GM12864 (cell line): Measurements from ENCODE around the gene ZFP92.
"Not testable (repeated sequence)": the region's sequence is repeated elsewhere in the genome, so short reads cannot be mapped to it uniquely, and the experiment has no call there.

Experiments used
- DNase-seq: peaks from one replicate; pipeline ENCODE4 v3.0.0-alpha.2; 2011; ENCODE audit warnings: low read depth
- H3K4me3 ChIP-seq: 2 replicates; pipeline ENCODE4 v1.5.1; 2011; ENCODE audit warnings: mild to moderate bottlenecking, low read depth, low read length, control low read depth
- TF ChIP-seq, protein P1 (sequence below): IDR thresholded peaks from 2 replicates; pipeline ENCODE4 v1.5.1; 2011; ENCODE audit warnings: low read depth, mild to moderate bottlenecking, moderate library complexity, low read length, control low read depth, inconsistent platforms; ENCODE audit errors: missing control alignments

ZFP92 gene

DNA sequence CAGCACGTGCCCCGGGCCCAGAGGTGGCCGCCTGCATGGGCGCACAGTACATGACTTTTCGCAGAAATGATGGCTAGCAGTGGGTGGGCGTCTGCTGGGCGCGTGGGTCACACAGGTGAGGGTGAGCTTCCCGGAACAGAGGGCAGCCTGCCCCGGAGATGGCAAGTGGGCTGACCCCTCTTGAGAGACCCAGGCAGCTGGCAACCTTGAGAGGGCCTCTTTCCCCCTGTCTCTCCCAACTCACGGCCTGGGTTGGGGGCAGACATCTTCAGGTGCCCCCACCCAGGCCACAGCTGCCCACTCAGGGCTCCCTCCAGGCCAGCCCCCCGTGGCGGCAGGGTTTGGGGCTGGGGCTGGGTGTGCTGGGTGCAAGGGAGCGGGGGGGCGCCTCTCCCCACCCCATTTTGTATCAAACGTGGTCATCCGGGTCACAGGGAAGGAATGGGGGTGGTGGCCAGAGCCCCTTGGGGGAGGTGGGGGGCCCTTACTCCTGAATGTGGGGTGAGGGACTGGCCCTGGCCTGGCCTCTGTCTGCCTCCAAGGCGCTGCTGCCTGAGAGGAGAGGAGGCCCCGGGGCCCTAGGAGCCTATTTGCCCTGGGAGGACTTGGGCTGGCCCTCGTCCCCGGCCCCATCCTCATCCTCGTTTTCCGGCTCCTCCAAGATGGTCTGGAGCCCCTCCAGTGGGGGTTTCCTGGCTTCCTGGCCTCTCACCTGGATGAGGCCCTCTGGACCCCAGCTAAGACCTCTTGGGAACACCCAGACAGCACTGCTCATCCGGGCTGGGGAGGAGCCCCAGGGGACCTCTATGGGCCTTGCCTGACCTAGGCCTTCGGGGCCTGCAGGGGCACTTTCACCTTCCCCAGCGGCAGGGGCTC is 14.7 kb upstream of the ZFP92 start:
- no peak overlapping the region for H3K4me3 ChIP-seq
- DNase-seq = no peak
- TF ChIP-seq, protein P1, sequence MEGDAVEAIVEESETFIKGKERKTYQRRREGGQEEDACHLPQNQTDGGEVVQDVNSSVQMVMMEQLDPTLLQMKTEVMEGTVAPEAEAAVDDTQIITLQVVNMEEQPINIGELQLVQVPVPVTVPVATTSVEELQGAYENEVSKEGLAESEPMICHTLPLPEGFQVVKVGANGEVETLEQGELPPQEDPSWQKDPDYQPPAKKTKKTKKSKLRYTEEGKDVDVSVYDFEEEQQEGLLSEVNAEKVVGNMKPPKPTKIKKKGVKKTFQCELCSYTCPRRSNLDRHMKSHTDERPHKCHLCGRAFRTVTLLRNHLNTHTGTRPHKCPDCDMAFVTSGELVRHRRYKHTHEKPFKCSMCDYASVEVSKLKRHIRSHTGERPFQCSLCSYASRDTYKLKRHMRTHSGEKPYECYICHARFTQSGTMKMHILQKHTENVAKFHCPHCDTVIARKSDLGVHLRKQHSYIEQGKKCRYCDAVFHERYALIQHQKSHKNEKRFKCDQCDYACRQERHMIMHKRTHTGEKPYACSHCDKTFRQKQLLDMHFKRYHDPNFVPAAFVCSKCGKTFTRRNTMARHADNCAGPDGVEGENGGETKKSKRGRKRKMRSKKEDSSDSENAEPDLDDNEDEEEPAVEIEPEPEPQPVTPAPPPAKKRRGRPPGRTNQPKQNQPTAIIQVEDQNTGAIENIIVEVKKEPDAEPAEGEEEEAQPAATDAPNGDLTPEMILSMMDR = no peak

DNA sequence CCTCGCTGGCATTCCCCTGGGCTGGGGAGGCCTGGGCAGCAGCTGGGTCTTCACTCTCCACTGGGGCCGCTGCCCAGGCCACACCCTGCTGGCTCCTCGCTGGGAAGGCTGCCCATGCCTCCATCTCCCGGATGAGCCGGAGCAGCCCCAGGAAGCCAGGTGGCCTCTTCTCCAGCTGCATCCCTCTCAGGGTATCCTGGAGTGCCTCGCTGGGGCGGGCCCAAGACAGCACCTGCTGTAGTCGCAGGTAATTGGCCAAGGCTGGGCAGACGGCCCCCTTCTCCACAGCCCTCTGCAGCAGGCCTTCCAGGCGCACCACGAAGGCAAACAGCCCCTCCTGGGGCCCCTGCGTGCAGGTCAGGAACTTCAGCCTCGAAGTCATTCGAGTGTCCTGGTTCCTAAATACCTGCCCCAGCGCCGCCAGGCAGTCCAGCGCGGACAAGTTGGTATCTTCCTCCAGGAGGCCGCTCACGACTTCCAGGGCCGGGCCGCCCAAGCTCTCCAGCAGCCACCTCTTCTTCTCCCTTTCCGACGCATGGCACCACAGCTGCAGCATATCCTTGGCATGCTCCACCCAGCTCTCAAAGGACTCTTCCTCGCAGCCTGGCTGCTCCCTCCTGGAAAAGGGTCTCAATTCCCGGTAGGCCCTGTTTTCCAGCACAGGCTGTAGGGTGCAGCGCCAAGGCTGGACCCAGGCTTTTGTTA is 13.9 kb upstream of the ZFP92 start:
- TF ChIP-seq, protein P1 = no peak
- no peak for DNase-seq

DNA sequence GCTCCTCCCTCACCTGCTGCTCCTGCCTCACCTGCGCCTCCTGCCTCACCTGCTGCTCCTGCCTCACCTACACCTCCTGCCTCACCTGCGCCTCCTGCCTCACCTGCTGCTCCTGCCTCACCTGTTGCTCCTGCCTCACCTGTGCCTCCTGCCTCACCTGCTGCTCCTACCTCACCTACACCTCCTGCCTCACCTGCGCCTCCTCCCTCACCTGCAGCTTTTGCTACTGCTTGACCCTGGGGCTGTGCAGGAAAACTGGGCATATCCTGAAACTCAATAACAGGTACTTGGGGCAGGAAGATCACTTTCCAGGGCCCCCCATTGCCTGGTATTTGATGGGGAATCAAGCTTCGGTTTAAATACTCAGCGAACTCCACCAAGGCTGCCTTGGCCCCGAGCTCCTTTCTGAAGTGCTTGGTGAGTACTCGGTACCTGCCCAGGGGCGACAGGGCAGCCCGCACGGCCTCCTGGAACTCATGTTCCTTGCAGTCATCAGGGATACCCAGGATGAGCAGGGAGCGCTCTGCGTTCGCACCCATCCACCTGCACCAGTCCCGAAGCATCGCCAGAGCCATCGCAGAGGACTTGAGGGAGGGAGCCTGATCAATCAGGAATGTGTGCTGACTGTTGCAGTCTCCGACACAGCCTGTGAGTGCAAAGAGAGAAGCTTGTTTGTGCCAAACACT is 12.9 kb upstream of the ZFP92 start:
- TF ChIP-seq, protein P1 = no peak
- no peak overlapping the region for H3K4me3 ChIP-seq
- no peak for DNase-seq

More for the DNA sequence above, 13.9 kb upstream of the ZFP92 start:
- no peak overlapping the region for H3K4me3 ChIP-seq

DNA sequence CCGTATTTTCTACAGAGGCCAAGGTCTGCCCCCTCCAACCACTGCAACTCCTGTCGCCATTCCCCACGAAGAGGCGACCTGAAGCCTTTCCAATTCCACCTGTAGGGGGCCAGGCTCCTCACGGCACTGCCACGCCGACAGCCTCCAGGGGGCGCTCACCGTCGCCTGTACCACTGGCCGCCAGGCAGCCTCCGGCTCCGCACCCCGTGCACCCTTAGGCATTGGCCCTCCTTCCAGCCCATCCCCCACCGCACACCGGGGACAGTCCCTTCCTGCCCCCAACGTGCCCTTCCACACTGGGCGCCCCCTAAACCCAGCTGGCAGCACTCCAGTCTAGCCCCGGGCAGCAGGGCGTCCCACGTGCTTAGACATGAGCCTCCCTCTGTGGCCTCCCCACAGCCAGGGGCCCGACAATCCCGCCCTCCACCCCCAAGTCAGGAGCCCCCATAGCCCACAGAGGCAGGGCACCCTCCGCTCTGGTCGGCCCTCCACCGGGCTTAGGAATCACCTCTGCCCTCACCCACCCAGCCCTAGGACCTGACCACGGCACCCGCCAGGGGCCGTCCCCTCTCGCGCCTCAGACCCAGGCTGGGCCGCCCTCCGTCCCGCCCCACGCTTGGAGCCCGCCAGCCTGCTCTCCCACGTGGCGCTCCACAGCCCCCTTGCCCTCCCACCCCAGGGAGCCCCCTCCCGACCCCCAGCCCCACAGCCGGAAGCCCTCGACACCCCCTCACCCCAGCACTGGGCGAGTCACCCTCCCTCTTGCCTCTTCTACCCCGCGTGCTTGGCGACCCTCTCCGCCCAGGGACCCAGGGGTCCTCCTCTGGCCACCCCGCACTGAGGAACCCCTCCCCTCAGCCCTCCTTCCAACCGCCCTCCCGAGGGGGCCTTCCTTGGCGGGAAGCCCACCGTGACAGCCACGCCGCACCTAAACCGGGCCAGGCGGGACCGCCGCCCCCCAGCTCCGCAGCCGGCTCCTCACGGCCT is 10.8 kb upstream of the ZFP92 start:
- DNase-seq = peak; percentile 13
- TF ChIP-seq, protein P1 = peak; percentile 97
- no peak overlapping the region for H3K4me3 ChIP-seq

DNA sequence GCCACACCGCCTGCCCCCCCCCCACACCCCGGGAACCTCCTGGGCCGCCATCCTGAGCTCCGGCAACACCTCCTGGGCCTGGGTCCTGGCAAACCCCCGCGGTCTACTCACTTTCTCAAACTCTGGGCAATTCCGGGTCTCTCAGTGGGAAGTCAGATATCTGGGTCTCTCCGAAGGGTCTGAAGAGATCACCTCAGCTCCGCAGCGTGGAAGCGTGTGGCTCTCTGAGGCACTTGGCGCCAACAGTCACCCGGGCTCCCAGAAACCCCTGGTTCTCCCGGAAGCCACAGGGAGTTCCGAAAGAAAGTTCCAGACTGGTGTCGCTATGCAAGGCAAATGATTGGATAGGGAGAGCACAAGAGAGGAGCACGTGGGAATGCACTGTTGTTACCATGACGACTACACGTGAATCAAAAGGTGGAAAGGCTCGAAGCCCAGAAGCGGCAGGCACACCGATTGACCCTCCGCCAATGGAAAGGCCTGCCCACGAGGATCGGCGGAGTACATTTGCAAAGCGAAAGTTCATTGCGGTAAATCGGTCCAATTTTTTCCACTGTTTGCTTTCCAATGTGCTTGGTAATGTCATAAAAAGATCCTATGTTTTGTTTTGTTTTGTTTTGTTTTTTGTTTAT is 10.0 kb upstream of the ZFP92 start, which contains the start of gene PNMA6E:
Gene PNMA6E, minus strand, starts transcription at position 218 of the 632 bp plus-strand sequence. CDS start 2,501 bp downstream, outside the sequence.
- H3K4me3 ChIP-seq = no peak within 1 kb of the TSS
- TF ChIP-seq, protein P1 = no peak
- no peak for DNase-seq

DNA sequence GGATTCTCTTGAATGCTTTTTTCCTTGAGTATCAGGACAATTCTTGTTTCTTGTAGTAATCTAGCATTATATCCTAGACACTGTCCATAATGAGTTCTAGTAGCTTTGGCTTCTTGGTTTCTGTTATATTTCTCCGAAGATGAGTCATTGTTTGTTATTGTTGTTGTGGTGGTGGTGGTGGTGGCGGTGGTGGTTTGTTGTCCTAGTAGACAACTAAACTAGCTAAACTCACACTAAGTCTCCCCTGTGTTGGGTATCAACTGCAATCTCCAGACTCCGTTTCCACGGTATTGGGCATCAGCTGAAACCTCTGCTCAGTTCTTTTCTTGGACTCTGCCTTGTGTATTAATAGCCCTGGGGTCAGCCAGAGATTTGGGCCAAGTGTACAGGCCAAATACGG is 6.9 kb upstream of the ZFP92 start:
- not testable (repeated sequence) for H3K4me3 ChIP-seq, DNase-seq
